B cell (primary cell): Measurements from ENCODE around the gene AIFM2. TPM values are rescaled to one million over a fixed set of nuclear protein-coding genes. Genes with fewer than 3 reads are reported as not detected.
"Not testable (repeated sequence)": the region's sequence is repeated elsewhere in the genome, so short reads cannot be mapped to it uniquely, and the experiment has no call there.

Experiments
- ATAC-seq: fragments of 200-7000 bp; cut with Tn5 transposase; one replicate; pipeline ENCODE4 v1.10.0; 2021; ENCODE audit warnings: low read depth, mild to moderate bottlenecking, moderate number of reproducible peaks, moderate library complexity
- CTCF ChIA-PET: fragments of 350-600 bp; sonication (Branson Sonifier 250); formaldehyde crosslinking; loops from one replicate; lab custom pipeline; 2021; ENCODE audit warnings: antibody characterized with exemption, inconsistent platforms; lab: Charles Lee
- POLR2A ChIA-PET: fragments of 350-600 bp; sonication (Branson Sonifier 250); formaldehyde crosslinking; loops from one replicate; lab custom pipeline; 2021; ENCODE audit warnings: antibody characterized with exemption; lab: Charles Lee
- DNase-seq: peaks from one replicate; pipeline ENCODE4 v3.0.0; 2013
- H2AFZ ChIP-seq: 2 replicates; pipeline ENCODE4 v1.6.1; 2012; ENCODE audit warnings: mild to moderate bottlenecking, low read depth, low read length; ENCODE audit not compliant: insufficient read depth, poor library complexity, severe bottlenecking
- H3K27ac ChIP-seq, 2 donors: 1 replicate in 1 of 2; 2 replicates in 1 of 2; pipeline ENCODE4 v1.5.1; 2012 to 2013; ENCODE audit warnings: low read length in 2 of 2, mild to moderate bottlenecking in 2 of 2, moderate library complexity in 1 of 2
- H3K27me3 ChIP-seq, 4 experiments: fragments of 200-600 bp in 1 of 4; sonication (generic) in 1 of 4; replicated peaks in 1 of 4; 1 replicate in 2 of 4; 2 replicates in 2 of 4; pipeline versions ENCODE4 v1.6.1 to v1.7.0; 2013 to 2016; ENCODE audit warnings: low read length in 3 of 4, mild to moderate bottlenecking in 2 of 4, mixed read lengths in 1 of 4, moderate library complexity in 1 of 4; ENCODE audit not compliant: insufficient read depth in 4 of 4, control insufficient read depth in 3 of 4; ENCODE audit errors: control extremely low read depth in 1 of 4
- H3K36me3 ChIP-seq, 2 experiments: replicated peaks in 1 of 2; 1 replicate in 1 of 2; 2 replicates in 1 of 2; pipeline versions ENCODE4 v1.6.1 to v1.7.1; 2013; ENCODE audit warnings: low read length in 1 of 2; ENCODE audit not compliant: insufficient read depth in 2 of 2, control insufficient read depth in 1 of 2; ENCODE audit errors: control extremely low read depth in 1 of 2, extremely low read depth in 1 of 2
- H3K4me1 ChIP-seq, 2 donors: fragments of 200-600 bp in 1 of 2; sonication (generic) in 1 of 2; 1 replicate in 1 of 2; 2 replicates in 1 of 2; pipeline versions ENCODE4 v1.5.1 to v1.6.1; 2013 to 2017; ENCODE audit warnings: low read length in 2 of 2; ENCODE audit not compliant: control insufficient read depth in 2 of 2, insufficient read depth in 2 of 2
- H3K4me2 ChIP-seq: replicated peaks from 2 replicates; pipeline ENCODE3; 2012; ENCODE audit warnings: mild to moderate bottlenecking, low read depth, low read length; ENCODE audit not compliant: poor library complexity, severe bottlenecking
- H3K4me3 ChIP-seq, 5 experiments: fragments of 200-600 bp in 1 of 5; sonication (generic) in 1 of 5; 1 replicate in 3 of 5; 2 replicates in 2 of 5; pipeline versions ENCODE4 v1.5.1 to v1.7.0; 2011 to 2016; ENCODE audit warnings: low read length in 4 of 5, mild to moderate bottlenecking in 4 of 5, low read depth in 2 of 5, control low read depth in 1 of 5, moderate library complexity in 1 of 5; ENCODE audit not compliant: insufficient read depth in 1 of 5; ENCODE audit errors: control extremely low read depth in 1 of 5, extremely low read depth in 1 of 5
- H3K79me2 ChIP-seq: fragments of 200-600 bp; sonication (generic); one replicate; pipeline ENCODE4 v1.6.0; 2016; ENCODE audit warnings: low read length; ENCODE audit not compliant: control insufficient read depth, insufficient read depth
- H3K9ac ChIP-seq: fragments of 200-600 bp; sonication (generic); 2 replicates; pipeline ENCODE4 v1.6.1; 2017; ENCODE audit warnings: mild to moderate bottlenecking, low read length, moderate library complexity
- H3K9me3 ChIP-seq, 3 donors: one replicate each; pipeline versions ENCODE4 v1.6.1 to v1.7.1; 2013; ENCODE audit warnings: low read length in 2 of 3; ENCODE audit not compliant: control insufficient read depth in 2 of 3, insufficient read depth in 1 of 3; ENCODE audit errors: control extremely low read depth in 1 of 3
- H4K20me1 ChIP-seq: 2 replicates; pipeline ENCODE4 v1.6.0; 2012; ENCODE audit warnings: mild to moderate bottlenecking, low read length; ENCODE audit not compliant: insufficient read depth, control insufficient read depth, poor library complexity, severe bottlenecking
- H3K27ac Mint-ChIP-seq: one replicate; pipeline ENCODE4 v1.8.0; 2021; ENCODE audit warnings: mixed read lengths
- H3K27me3 Mint-ChIP-seq: one replicate; pipeline ENCODE4 v1.8.0; 2021; ENCODE audit warnings: mixed read lengths
- H3K4me1 Mint-ChIP-seq: one replicate; pipeline ENCODE4 v1.8.0; 2021; ENCODE audit warnings: mixed read lengths
- H3K4me3 Mint-ChIP-seq: one replicate; pipeline ENCODE4 v1.8.0; 2021; ENCODE audit warnings: mixed read lengths
- H3K9me3 Mint-ChIP-seq: one replicate; pipeline ENCODE4 v1.8.0; 2022; ENCODE audit warnings: mixed read lengths; ENCODE audit not compliant: insufficient read depth
- CTCF ChIP-seq: fragments of 200-600 bp; IDR thresholded peaks from one replicate; pipeline ENCODE4 v1.8.0; 2022; ENCODE audit warnings: antibody characterized with exemption, mild to moderate bottlenecking
- EZH2 ChIP-seq: IDR thresholded peaks from 2 replicates; pipeline ENCODE4 v1.6.1; 2012; ENCODE audit warnings: borderline replicate concordance, low read depth, mild to moderate bottlenecking, moderate library complexity, low read length; ENCODE audit not compliant: insufficient read depth, poor library complexity, severe bottlenecking
- WGBS: methylation state at CpG from one replicate; pipeline ENCODE4 v1.1.5; 2013; ENCODE audit warnings: missing lambda C conversion rate; ENCODE audit not compliant: insufficient coverage; 5-methylcytosine and 5-hydroxymethylcytosine counted together
- intact Hi-C: fragments of 100-400 bp; cut with micrococcal nuclease; formaldehyde crosslinking; loops from one replicate; pipeline ENCODE4 v1.10.0; 2022
- polyA plus RNA-seq: library from polyadenylated mRNA; depleted of rRNA; stranded (reverse); fragments of >200 nt; gene quantifications from 2 replicates; pipeline ENCODE4 v1.2.3, GENCODE V29; 2012
- total RNA-seq, 2 donors: library from RNA; stranded (reverse); fragments of 120-200 nt in 1 of 2; gene quantifications; 1 replicate in 1 of 2; 2 replicates in 1 of 2; pipeline versions ENCODE4 v1.2.3 to v1.2.4, GENCODE V29; 2013 to 2022

The AIFM2 gene
- total and polyA plus RNA-seq, 2 donors (not counting 1 experiment from before 2014, with no cell fraction given): 5.6 to 8.1 TPM

- Mint-ChIP-seq H3K27me3 (no peaks in the 10 kb centered on the region), H3K4me1 (peaks cover 7% of the 10 kb centered on the region), H3K4me3 (no peak overlapping the region), H3K9me3 (no peaks in the 10 kb centered on the region), H3K27ac (no peak overlapping the region)
- Histone ChIP-seq H4K20me1 (no peaks in the 10 kb centered on the region), H2AFZ (no peak overlapping the region), H3K4me2 (no peak overlapping the region), H3K9me3 (no peaks in the 10 kb centered on the region), H3K4me1 (peaks cover 0 to 4% of the 10 kb centered on the region in 2 donors), H3K4me3 (no peak overlapping the region), H3K9ac (no peak overlapping the region), H3K27ac (no peak overlapping the region), H3K79me2 (no peaks in the 10 kb centered on the region), H3K36me3 (peaks cover 0 to 3% of the 10 kb centered on the region in 2 experiments), H3K27me3 (no peaks in the 10 kb centered on the region)
- 97% methylated on average over 5 of the region's 10 CpGs for WGBS
- DNase-seq (no peak), ATAC-seq (no peak)
- no peak for TF ChIP-seq CTCF
- no peak for TF ChIP-seq EZH2
- intact Hi-C loops: no loop called here
- ChIA-PET POLR2A (no interaction called here), CTCF (no interaction called here)
Measured at GRCh38 chr10:70123817-70124216, 8.8 kb downstream of the AIFM2 start.

- DNase-seq, H3K27me3 Mint-ChIP-seq, CTCF ChIA-PET, H2AFZ ChIP-seq, H3K27ac Mint-ChIP-seq, H3K4me3 Mint-ChIP-seq, intact Hi-C loops, H3K9me3 ChIP-seq, H3K9me3 Mint-ChIP-seq, H3K27me3 ChIP-seq, H3K9ac ChIP-seq, H3K27ac ChIP-seq, H3K79me2 ChIP-seq, H4K20me1 ChIP-seq, H3K4me2 ChIP-seq, H3K4me1 Mint-ChIP-seq, H3K36me3 ChIP-seq, H3K4me3 ChIP-seq, POLR2A ChIA-PET, ATAC-seq, H3K4me1 ChIP-seq: not testable (repeated sequence)
- WGBS: 98% methylated on average over 9 of the region's 9 CpGs
Measured at GRCh38 chr10:70123166-70123565, 9.5 kb downstream of the AIFM2 start.
